Brain pericyte (primary cell): Measurements from ENCODE around the gene NOXA1.
"Not testable (repeated sequence)": the region's sequence is repeated elsewhere in the genome, so short reads cannot be mapped to it uniquely, and the experiment has no call there.

Experiments
- DNase-seq: peaks from one replicate; pipeline ENCODE4 v3.0.0-alpha.2; 2012; ENCODE audit warnings: low read depth, low spot score

NOXA1 gene

GRCh38 chr9:137439158-137439714 lies 16.0 kb downstream of the NOXA1 start:
- no peak for DNase-seq

- no peak for DNase-seq
These were observed 18.2 kb downstream of the NOXA1 start, which contains the start of gene ENTPD8 for GRCh38 chr9:137441289-137441934. Gene ENTPD8, minus strand, starts transcription at chr9:137441357. Its CDS starts 3,072 bp downstream, at chr9:137438285.

- DNase-seq = no peak
These were observed 18.7 kb downstream of the NOXA1 start for GRCh38 chr9:137441935-137442321.

GRCh38 chr9:137444106-137444790 lies 21.1 kb downstream of the NOXA1 start:
- no peak for DNase-seq

DNA sequence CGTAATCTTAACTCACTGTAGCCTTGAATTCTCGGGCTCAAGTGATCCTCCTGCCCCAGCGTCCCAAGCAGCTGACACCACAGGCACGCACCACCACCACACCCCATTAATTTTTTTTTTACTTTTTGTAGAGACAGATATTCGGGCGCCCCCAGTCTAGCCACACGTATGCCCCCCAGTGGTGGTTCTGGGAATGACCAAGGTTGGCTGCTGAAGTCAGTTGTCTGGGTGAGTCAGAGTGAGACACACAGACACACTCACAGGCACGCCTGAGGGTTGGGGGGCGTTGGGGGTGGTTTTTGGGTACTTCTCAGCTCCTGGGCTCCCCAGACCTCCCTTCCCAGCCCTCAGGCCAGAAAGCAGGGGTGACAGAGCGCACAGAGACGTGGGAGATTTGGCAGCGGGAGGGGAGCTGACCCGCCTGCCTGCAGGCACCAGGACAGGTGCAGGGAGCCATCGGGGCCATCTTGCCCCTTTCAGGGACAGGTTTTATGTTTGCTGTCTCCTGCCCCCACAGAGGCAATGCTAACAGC lies 22.1 kb downstream of the NOXA1 start:
- DNase-seq = no peak

DNA sequence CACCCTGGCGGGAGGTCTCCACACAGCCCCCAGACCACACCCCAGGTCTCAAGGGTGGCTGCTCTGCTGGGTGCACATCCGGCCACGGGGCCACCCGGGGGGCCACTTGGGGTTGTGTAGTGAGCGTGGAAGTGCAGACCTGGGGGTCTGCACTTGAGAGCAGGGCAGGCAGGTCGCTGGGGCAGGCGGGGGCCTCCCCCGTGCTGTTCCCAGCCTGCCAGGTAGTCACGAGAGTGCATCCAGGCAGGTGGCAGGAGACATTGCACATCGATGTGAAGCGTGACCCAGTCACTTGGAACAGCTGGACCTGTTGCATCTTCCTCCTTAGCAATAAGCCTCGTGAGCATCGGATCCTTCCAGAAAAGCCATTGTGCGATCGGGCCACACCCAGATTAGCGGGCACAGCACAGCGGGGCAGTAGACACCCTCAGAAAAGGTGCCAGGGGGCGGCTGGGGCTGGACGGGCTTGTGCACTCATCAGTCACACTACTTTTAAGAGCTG lies 22.8 kb downstream of the NOXA1 start:
- DNase-seq = no peak

GRCh38 chr9:137446851-137447471 lies 23.8 kb downstream of the NOXA1 start:
- DNase-seq = no peak

GRCh38 chr9:137447722-137448601 lies 24.8 kb downstream of the NOXA1 start:
- no peak for DNase-seq

DNA sequence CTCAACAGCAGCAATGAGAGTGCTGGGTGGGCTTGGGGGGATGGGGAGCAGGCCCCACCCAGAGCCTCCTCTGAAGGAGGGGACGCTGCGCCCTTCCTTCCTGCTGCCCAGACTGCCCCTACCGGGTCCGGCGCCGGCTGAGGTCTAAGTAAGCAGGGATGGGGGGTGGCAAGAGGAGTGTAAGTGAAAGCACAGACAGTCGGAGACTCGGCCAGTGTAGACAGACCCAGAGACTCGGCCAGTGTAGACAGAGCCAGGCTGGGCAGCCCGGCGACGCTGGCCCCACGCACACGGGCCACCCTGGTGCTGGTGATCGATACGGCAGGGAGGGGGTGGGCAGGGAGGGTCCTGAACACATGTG lies 25.4 kb downstream of the NOXA1 start:
- DNase-seq = no peak

GRCh38 chr9:137449081-137449844 lies 26.1 kb downstream of the NOXA1 start:
- DNase-seq = no peak

GRCh38 chr9:137449931-137450538 lies 26.8 kb downstream of the NOXA1 start:
- no peak for DNase-seq

DNA sequence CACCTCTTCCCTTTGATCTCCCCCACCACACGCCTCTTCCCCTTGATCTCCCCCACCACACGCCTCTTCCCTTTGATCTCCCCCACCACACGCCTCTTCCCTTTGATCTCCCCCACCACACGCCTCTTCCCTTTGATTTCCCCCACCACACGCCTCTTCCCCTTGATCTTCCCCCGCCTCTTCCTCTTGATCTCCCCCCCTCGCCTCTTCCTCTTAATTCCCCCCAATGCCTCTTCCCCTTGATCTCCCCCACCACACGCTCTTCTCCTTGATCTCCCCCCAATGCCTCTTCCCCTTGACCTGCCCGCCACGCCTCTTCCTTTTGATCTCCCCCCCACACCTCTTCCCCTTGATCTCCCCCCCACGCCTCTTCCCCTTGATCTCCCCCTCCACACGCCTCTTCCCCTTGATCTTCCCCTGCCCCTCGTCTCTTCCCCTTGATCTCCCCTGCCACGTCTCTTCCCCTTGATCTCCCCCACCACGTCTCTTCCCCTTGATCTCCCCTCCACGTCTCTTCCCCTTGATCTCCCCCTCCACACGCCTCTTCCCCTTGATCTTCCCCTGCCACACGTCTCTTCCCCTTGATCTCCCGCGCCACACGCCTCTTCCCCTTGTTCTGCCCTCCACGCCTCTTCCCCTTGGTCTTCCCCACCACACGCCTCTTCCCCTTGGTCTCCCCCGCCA lies 27.5 kb downstream of the NOXA1 start:
- not testable (repeated sequence) for DNase-seq

- DNase-seq = not testable (repeated sequence)
These were observed 28.2 kb downstream of the NOXA1 start for GRCh38 chr9:137451264-137452005.

GRCh38 chr9:137452006-137452760 lies 29.0 kb downstream of the NOXA1 start:
- no peak for DNase-seq

DNA sequence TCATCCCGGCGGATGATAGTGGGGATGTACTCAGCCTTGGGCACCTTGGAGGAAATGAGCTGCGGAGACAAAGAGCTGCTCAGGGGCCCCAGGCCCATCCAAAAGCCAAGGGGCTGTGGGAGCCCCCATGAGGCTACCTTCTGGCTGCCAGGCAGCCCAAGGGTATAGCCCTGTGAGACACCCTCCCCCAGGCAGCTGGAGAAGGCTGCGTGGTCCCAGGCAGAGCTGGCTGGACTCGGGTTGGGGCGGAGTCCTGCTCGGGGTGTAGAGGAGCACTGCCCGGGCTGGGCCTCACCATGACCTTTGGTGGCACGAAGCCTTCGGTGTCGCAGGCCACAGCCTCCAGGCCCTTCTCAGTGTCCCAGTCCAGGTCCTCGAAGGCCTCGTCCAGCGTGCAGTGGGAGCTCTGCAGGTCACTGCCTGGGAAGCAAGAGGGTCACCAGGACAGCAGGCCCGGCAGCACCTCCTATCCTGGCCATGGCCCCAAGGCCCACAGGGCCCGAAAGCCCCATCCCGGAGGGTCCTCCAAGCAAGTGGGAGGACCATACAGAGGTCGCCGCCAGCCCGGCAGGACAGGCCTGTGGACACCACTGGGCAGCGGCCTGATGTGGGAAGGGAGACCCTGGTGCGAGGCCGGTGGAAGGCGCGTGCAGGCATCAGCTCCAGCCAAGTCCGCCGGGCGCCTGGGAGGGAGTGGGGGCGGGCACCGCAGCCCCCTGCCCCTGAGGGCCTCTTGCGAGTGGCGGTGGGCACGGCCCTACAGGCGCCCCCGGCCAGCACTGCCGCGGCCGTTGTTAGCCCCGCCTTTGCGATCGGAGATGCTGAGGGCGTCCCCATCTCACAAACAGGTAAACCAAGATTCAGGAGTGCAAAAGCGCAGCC lies 29.8 kb downstream of the NOXA1 start:
- no peak for DNase-seq

GRCh38 chr9:137453643-137454081 lies 30.5 kb downstream of the NOXA1 start:
- no peak for DNase-seq

DNA sequence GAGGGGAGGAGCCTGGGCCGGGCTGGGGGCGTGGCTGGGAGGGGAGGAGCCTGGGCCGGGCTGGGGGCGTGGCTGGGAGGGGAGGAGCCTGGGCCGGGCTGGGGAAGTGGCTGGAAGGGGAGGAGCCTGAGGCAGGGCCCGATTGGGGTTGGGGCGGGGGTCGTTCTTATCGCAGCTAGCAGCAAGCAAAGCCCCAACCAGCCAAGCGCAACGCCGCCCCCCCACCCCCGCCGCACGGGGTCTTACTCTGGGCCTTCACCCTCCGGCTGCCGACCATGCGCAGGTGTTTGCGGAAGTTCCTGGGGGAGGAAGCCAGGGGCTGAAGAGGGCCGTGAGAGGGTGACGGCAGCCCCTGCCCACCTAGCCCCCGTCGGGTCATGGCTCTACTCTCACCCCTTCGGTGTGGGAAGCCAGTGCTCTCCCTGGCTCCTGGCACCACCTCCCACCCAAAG lies 31.0 kb downstream of the NOXA1 start:
- no peak for DNase-seq
